Mesendoderm (in vitro differentiated cells): ENCODE results near the gene TBL3.
"Not testable (repeated sequence)": the region's sequence is repeated elsewhere in the genome, so short reads cannot be mapped to it uniquely, and the experiment has no call there.

Experiments
- DNase-seq: peaks from one replicate; pipeline ENCODE4 v3.0.0; 2013
- H2AK5ac ChIP-seq: 2 replicates; pipeline ENCODE4 v1.6.1; 2013; ENCODE audit warnings: low read length, inconsistent platforms
- H2BK120ac ChIP-seq: 2 replicates; pipeline ENCODE4 v1.6.1; 2013; ENCODE audit warnings: low read depth, mild to moderate bottlenecking, low read length, moderate library complexity, mixed read lengths
- H2BK15ac ChIP-seq: replicated peaks from 2 replicates; pipeline ENCODE4 v1.6.1; 2013; ENCODE audit warnings: low read depth, mild to moderate bottlenecking, moderate library complexity
- H2BK5ac ChIP-seq: 2 replicates; pipeline ENCODE4 v1.6.1; 2013; ENCODE audit warnings: low read length, inconsistent platforms
- H3K18ac ChIP-seq: 2 replicates; pipeline ENCODE4 v1.6.1; 2013; ENCODE audit warnings: mild to moderate bottlenecking, low read length, mixed read lengths
- H3K23ac ChIP-seq: one replicate; pipeline ENCODE4 v1.6.1; 2013; ENCODE audit warnings: low read length
- H3K27ac ChIP-seq: 2 replicates; pipeline ENCODE4 v1.5.1; 2013; ENCODE audit warnings: low read depth, mild to moderate bottlenecking, inconsistent platforms, low read length, moderate library complexity
- H3K27me3 ChIP-seq: 2 replicates; pipeline ENCODE4 v1.6.1; 2013; ENCODE audit warnings: low read length, control low read depth, mild to moderate bottlenecking, inconsistent platforms; ENCODE audit not compliant: insufficient read depth, poor library complexity
- H3K36me3 ChIP-seq: 2 replicates; pipeline ENCODE4 v1.6.1; 2013; ENCODE audit warnings: low read length, inconsistent platforms; ENCODE audit not compliant: control insufficient read depth, insufficient read depth
- H3K4ac ChIP-seq: one replicate; pipeline ENCODE4 v1.6.1; 2013; ENCODE audit warnings: low read depth, mild to moderate bottlenecking, low read length, moderate library complexity
- H3K4me1 ChIP-seq: 2 replicates; pipeline ENCODE4 v1.6.1; 2013; ENCODE audit warnings: low read depth, low read length, inconsistent platforms; ENCODE audit not compliant: control insufficient read depth
- H3K4me2 ChIP-seq: 2 replicates; pipeline ENCODE4 v1.6.1; 2013; ENCODE audit warnings: low read length
- H3K4me3 ChIP-seq: 2 replicates; pipeline ENCODE4 v1.5.1; 2013; ENCODE audit warnings: mild to moderate bottlenecking, low read length
- H3K56ac ChIP-seq: one replicate; pipeline ENCODE4 v1.6.1; 2013; ENCODE audit warnings: low read length
- H3K79me1 ChIP-seq: 2 replicates; pipeline ENCODE4 v1.6.1; 2013; ENCODE audit warnings: low read length, inconsistent platforms
- H3K79me2 ChIP-seq: 2 replicates; pipeline ENCODE4 v1.6.1; 2013; ENCODE audit warnings: mild to moderate bottlenecking, low read length; ENCODE audit not compliant: control insufficient read depth, insufficient read depth
- H3K9ac ChIP-seq: 2 replicates; pipeline ENCODE4 v1.6.1; 2013; ENCODE audit warnings: low read length, inconsistent platforms
- H4K5ac ChIP-seq: one replicate; pipeline ENCODE4 v1.6.1; 2013; ENCODE audit warnings: low read length
- H4K8ac ChIP-seq: one replicate; pipeline ENCODE4 v1.6.1; 2013; ENCODE audit warnings: low read depth, mild to moderate bottlenecking, control low read depth, low read length, moderate library complexity
- WGBS: extraction: QIAGEN DNeasy Blood & Tissue Kit; methylation state at CpG from one replicate; pipeline ENCODE4 v1.1.7; 2013; ENCODE audit warnings: low lambda C conversion rate, missing lambda C conversion rate; ENCODE audit not compliant: insufficient coverage; ENCODE audit errors: extremely low coverage; 5-methylcytosine and 5-hydroxymethylcytosine counted together

Gene TBL3

GRCh38 chr16:2008631-2009163 lies 36.8 kb downstream of the TBL3 start:
- DNase-seq, result peak; percentile 40
- no peak overlapping the region for H3K27ac ChIP-seq

GRCh38 chr16:2009164-2009711 lies 37.4 kb downstream of the TBL3 start:
- DNase-seq, result no peak
- H4K5ac ChIP-seq, result no peak overlapping the region

More at GRCh38 chr16:2008631-2009163, 36.8 kb downstream of the TBL3 start:
- Histone ChIP-seq H3K79me2 (peaks cover 39% of the 10 kb centered on the region), H3K4me1 (peaks cover 12% of the 10 kb centered on the region), H3K23ac (no peak overlapping the region), H3K4me2 (peak overlapping the region; percentile 45), H4K8ac (no peak overlapping the region), H3K79me1 (peaks cover 30% of the 10 kb centered on the region), H2BK5ac (no peak overlapping the region), H3K18ac (no peak overlapping the region), H3K36me3 (no peaks in the 10 kb centered on the region), H2BK120ac (no peak overlapping the region), H2BK15ac (no peak overlapping the region), H3K27me3 (no peaks in the 10 kb centered on the region), H3K4ac (peak overlapping the region; percentile 72), H3K56ac (peak overlapping the region; percentile 96), H3K4me3 (peak overlapping the region; percentile 90), H2AK5ac (no peak overlapping the region), H4K5ac (no peak overlapping the region), H3K9ac (peak overlapping the region; percentile 83)
- WGBS, result no CpG with 5 or more reads among the region's 23 CpGs

GRCh38 chr16:2009791-2010510 lies 38.1 kb downstream of the TBL3 start, which contains the start of gene ZNF598:
Gene ZNF598, minus strand, starts transcription at chr16:2009821.
- Histone ChIP-seq H2BK120ac (no peak within 1 kb of the TSS), H3K56ac (peak within 1 kb of the TSS; percentile 99), H3K27me3 (no peaks in the 10 kb centered on the region), H3K23ac (peak within 1 kb of the TSS; percentile 45), H4K5ac (peak within 1 kb of the TSS; percentile 91), H4K8ac (no peak within 1 kb of the TSS), H3K27ac (peak within 1 kb of the TSS; percentile 20), H3K79me2 (peaks cover 39% of the 10 kb centered on the region), H3K4ac (peak within 1 kb of the TSS; percentile 83), H2AK5ac (peak within 1 kb of the TSS; percentile 19), H3K18ac (peak within 1 kb of the TSS; percentile 64), H2BK15ac (no peak within 1 kb of the TSS), H3K4me1 (peaks cover 9% of the 10 kb centered on the region), H3K36me3 (no peaks in the 10 kb centered on the region), H3K79me1 (peaks cover 28% of the 10 kb centered on the region), H3K9ac (peak within 1 kb of the TSS; percentile 100), H3K4me2 (peak within 1 kb of the TSS; percentile 87), H3K4me3 (peak within 1 kb of the TSS; percentile 97), H2BK5ac (peak within 1 kb of the TSS; percentile 93)
- WGBS, result no CpG with 5 or more reads among the region's 52 CpGs
- DNase-seq, result peak; percentile 93

More at GRCh38 chr16:2009164-2009711, 37.4 kb downstream of the TBL3 start:
- H2BK120ac ChIP-seq, result no peak overlapping the region
- H3K27me3 ChIP-seq, result no peaks in the 10 kb centered on the region
- H2AK5ac ChIP-seq, result no peak overlapping the region
- H3K4me2 ChIP-seq, result peak overlapping the region; percentile 45
- peak overlapping the region; percentile 90 for H3K4me3 ChIP-seq
- H2BK5ac ChIP-seq, result no peak overlapping the region
- H3K79me2 ChIP-seq, result peaks cover 39% of the 10 kb centered on the region
- no CpG with 5 or more reads among the region's 55 CpGs for WGBS
- peak overlapping the region; percentile 72 for H3K4ac ChIP-seq
- peak overlapping the region; percentile 20 for H3K27ac ChIP-seq
- H3K18ac ChIP-seq, result peak overlapping the region; percentile 64
- peaks cover 10% of the 10 kb centered on the region for H3K4me1 ChIP-seq
- H3K23ac ChIP-seq, result no peak overlapping the region
- H3K79me1 ChIP-seq, result peaks cover 30% of the 10 kb centered on the region
- H3K56ac ChIP-seq, result peak overlapping the region; percentile 96
- H2BK15ac ChIP-seq, result no peak overlapping the region
- no peak overlapping the region for H4K8ac ChIP-seq
- peak overlapping the region; percentile 83 for H3K9ac ChIP-seq
- H3K36me3 ChIP-seq, result no peaks in the 10 kb centered on the region

- not testable (repeated sequence) for H2AK5ac ChIP-seq, H4K8ac ChIP-seq, H3K4me2 ChIP-seq, H3K4me1 ChIP-seq, H3K27ac ChIP-seq, H2BK120ac ChIP-seq, H3K36me3 ChIP-seq, H3K18ac ChIP-seq, H3K27me3 ChIP-seq, DNase-seq, H3K4ac ChIP-seq, H3K4me3 ChIP-seq, H4K5ac ChIP-seq, H3K9ac ChIP-seq, H3K23ac ChIP-seq, H3K56ac ChIP-seq, H2BK5ac ChIP-seq, H2BK15ac ChIP-seq
- H3K79me2 ChIP-seq, result peaks cover 27% of the 10 kb centered on the region
- WGBS, result no CpG with 5 or more reads among the region's 9 CpGs
- H3K79me1 ChIP-seq, result peaks cover 15% of the 10 kb centered on the region
Observed at GRCh38 chr16:2011726-2012125, 39.9 kb downstream of the TBL3 start.

- DNase-seq, result no peak
Observed at GRCh38 chr16:2013527-2013926, 41.7 kb downstream of the TBL3 start.

More at GRCh38 chr16:2013527-2013926, 41.7 kb downstream of the TBL3 start:
- H3K79me1 ChIP-seq, result peaks cover 5% of the 10 kb centered on the region
- H3K56ac ChIP-seq, result no peak overlapping the region
- peaks cover 9% of the 10 kb centered on the region for H3K79me2 ChIP-seq
- H3K4ac ChIP-seq, result no peak overlapping the region
- no peak overlapping the region for H4K5ac ChIP-seq
- no peak overlapping the region for H3K18ac ChIP-seq
- no peaks in the 10 kb centered on the region for H3K36me3 ChIP-seq
- H3K23ac ChIP-seq, result no peak overlapping the region
- no CpG with 5 or more reads among the region's 15 CpGs for WGBS
- H3K4me2 ChIP-seq, result no peak overlapping the region
- no peak overlapping the region for H2BK15ac ChIP-seq
- H2BK120ac ChIP-seq, result no peak overlapping the region
- no peak overlapping the region for H2BK5ac ChIP-seq
- no peak overlapping the region for H3K9ac ChIP-seq
- H3K4me3 ChIP-seq, result no peak overlapping the region
- H4K8ac ChIP-seq, result no peak overlapping the region
- H2AK5ac ChIP-seq, result no peak overlapping the region
- H3K27ac ChIP-seq, result no peak overlapping the region
- H3K27me3 ChIP-seq, result no peaks in the 10 kb centered on the region
- peaks cover 4% of the 10 kb centered on the region for H3K4me1 ChIP-seq
